ENCODE results near the gene WDR17. TPM values are rescaled to one million over a fixed set of nuclear protein-coding genes. Genes with fewer than 3 reads are reported as not detected.

Gene WDR17
- total and polyA plus RNA-seq, 7 donors = 0.63 to 11.0 (median 5.8) TPM; not detected in 2

DNA sequence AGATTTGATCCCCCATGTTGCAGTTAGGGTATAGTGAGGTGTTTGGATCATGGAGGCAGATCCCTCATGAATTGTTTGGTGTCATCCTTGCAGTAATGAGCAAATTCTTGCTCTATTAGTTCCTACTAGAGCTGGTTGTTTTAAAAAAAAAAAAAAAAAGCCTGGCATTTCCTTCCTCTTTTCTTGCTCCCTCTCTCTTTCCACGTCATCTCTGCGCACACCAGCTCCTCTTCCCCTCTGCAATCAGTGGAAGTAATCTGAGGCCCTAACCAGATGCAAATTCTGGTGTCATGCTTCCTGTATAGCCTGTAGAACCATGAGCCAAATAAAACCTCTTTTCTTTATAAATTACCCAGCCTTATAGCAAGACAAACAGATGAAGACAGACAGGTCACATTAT lies 24.5 kb downstream of the WDR17 start:
- 48 to 77% methylated on average over 2 of the region's 2 CpGs for WGBS, 2 donors

DNA sequence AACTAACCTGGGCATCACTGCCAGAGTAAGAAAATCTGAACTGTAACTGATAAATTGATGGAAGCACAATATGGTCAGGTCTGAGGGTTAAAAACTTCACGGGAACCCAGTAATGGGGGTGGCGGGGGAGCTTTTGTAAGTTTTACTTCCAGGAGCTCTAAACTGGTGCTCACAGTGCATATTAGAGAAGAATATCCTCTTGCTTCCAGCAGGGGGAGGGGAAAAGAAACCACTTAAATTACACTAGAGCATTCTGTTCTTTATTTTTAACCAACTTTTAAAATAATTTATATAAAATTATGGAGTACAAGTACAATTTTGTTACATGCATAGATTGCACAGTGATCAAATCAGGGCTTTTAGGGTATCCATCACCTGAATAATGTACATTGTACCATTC lies 33.7 kb downstream of the WDR17 start:
- Histone ChIP-seq H3K4me1 (no peaks in the 10 kb centered on the region), H3K27me3 (no peaks in the 10 kb centered on the region), H3K9me3 (no peaks in the 10 kb centered on the region), H3K27ac (no peak overlapping the region), H3K4me3 (no peak overlapping the region), H3K36me3 (no peaks in the 10 kb centered on the region)
- 87 to 93% methylated on average over 2 of the region's 2 CpGs for WGBS, 2 donors
- TF ChIP-seq POLR2A (IDR thresholded peaks at IDR 0.05) (no peak), CTCF (IDR thresholded peaks at IDR 0.05) (no peak), EP300 (IDR thresholded peaks at IDR 0.05) (no peak), POLR2AphosphoS5 (IDR thresholded peaks at IDR 0.05) (no peak)
- no peak for DNase-seq
- intact Hi-C loops (cut with DNase I) = no loop called here

More for the DNA sequence above, 24.5 kb downstream of the WDR17 start:
- Histone ChIP-seq H3K27ac (no peak overlapping the region), H3K9me3 (no peaks in the 10 kb centered on the region), H3K36me3 (no peaks in the 10 kb centered on the region), H3K27me3 (no peaks in the 10 kb centered on the region), H3K4me3 (no peak overlapping the region), H3K4me1 (no peaks in the 10 kb centered on the region)
- intact Hi-C loops (cut with DNase I) = no loop called here
- DNase-seq = no peak
- no peak for TF ChIP-seq POLR2A (IDR thresholded peaks at IDR 0.05)
- no peak for TF ChIP-seq EP300 (IDR thresholded peaks at IDR 0.05)
- TF ChIP-seq POLR2AphosphoS5 (IDR thresholded peaks at IDR 0.05) = no peak
- TF ChIP-seq CTCF (IDR thresholded peaks at IDR 0.05) = no peak

GRCh38 chr4:176102414-176103063 lies 36.9 kb downstream of the WDR17 start:
- H3K36me3 ChIP-seq = no peaks in the 10 kb centered on the region
- no peak overlapping the region for H3K27ac ChIP-seq
- no peaks in the 10 kb centered on the region for H3K4me1 ChIP-seq
- no peaks in the 10 kb centered on the region for H3K9me3 ChIP-seq
- intact Hi-C loops (cut with DNase I) = no loop called here
- no peak overlapping the region for H3K4me3 ChIP-seq
- no peaks in the 10 kb centered on the region for H3K27me3 ChIP-seq
- DNase-seq = no peak
- TF ChIP-seq POLR2A (IDR thresholded peaks at IDR 0.05) = no peak
- no peak for TF ChIP-seq EP300 (IDR thresholded peaks at IDR 0.05)
- no peak for TF ChIP-seq CTCF (IDR thresholded peaks at IDR 0.05)
- TF ChIP-seq POLR2AphosphoS5 (IDR thresholded peaks at IDR 0.05) = no peak

GRCh38 chr4:176107695-176108094 lies 42.1 kb downstream of the WDR17 start:
- H3K36me3 ChIP-seq = no peaks in the 10 kb centered on the region
- H3K4me3 ChIP-seq = no peak overlapping the region
- peaks cover 0 to 6% (median 0%) of the 10 kb centered on the region in 4 donors for H3K4me1 ChIP-seq
- intact Hi-C loops (cut with DNase I) = no loop called here
- no peak for DNase-seq
- no peaks in the 10 kb centered on the region for H3K27me3 ChIP-seq
- no peaks in the 10 kb centered on the region for H3K9me3 ChIP-seq
- H3K27ac ChIP-seq = no peak overlapping the region
- TF ChIP-seq POLR2AphosphoS5 (IDR thresholded peaks at IDR 0.05) (no peak), CTCF (IDR thresholded peaks at IDR 0.05) (no peak), POLR2A (IDR thresholded peaks at IDR 0.05) (no peak), EP300 (IDR thresholded peaks at IDR 0.05) (no peak)
